Loucy (cell line): ENCODE measurements around the gene LMOD3.

Experiments used
- CTCF ChIP-seq: fragments of 200-600 bp; sonication (generic); conservative IDR thresholded peaks from 2 replicates; pipeline ENCODE4 v1.5.1; 2014; ENCODE audit warnings: mild to moderate bottlenecking, antibody characterized with exemption, low read length
- EZH2phosphoT487 ChIP-seq: fragments of 200-600 bp; IDR thresholded peaks from 2 replicates; pipeline ENCODE4 v1.6.1; 2018; ENCODE audit warnings: antibody characterized with exemption, mild to moderate bottlenecking, moderate library complexity, borderline replicate concordance

- TF ChIP-seq CTCF (no peak), EZH2phosphoT487 (no peak)
These were observed 44.1 kb upstream of the LMOD3 start for GRCh38 chr3:69166446-69166845.
